T-helper 1 cell treated with Interleukin-12 subunit alpha and Interleukin-12 subunit beta and Interleukin-4 antibody, amounts not matched to agents 30 ng/mL and 1 ng/mL, for 36 hours (primary cell): ENCODE data around the gene BMP6. TPM values are rescaled to one million over a fixed set of nuclear protein-coding genes. Genes with fewer than 3 reads are reported as not detected.

Source experiments
- intact Hi-C: fragments of 100-400 bp; cut with micrococcal nuclease; formaldehyde crosslinking; loops from one replicate; pipeline ENCODE4 v1.15.1; 2024
- total RNA-seq: library from RNA; stranded (reverse); gene quantifications from 2 replicates; pipeline ENCODE4 v1.2.3, GENCODE V29; 2022

BMP6 gene
- total RNA-seq, 1 donor from 2014 or later: not detected

- intact Hi-C loops: no loop called here
Measured at GRCh38 chr6:7823552-7823951, 97.7 kb downstream of the BMP6 start.

- intact Hi-C loops: no loop called here
Measured at GRCh38 chr6:7825986-7826385, 100.1 kb downstream of the BMP6 start.

- intact Hi-C loops: no loop called here
Measured at GRCh38 chr6:7827142-7827541, 101.2 kb downstream of the BMP6 start.

GRCh38 chr6:7828124-7828523, 102.2 kb downstream of the BMP6 start:
- intact Hi-C loops: no loop called here

GRCh38 chr6:7832904-7833750, 107.2 kb downstream of the BMP6 start:
- intact Hi-C loops: no loop called here

- intact Hi-C loops: no loop called here
Measured at GRCh38 chr6:7833751-7834070, 107.8 kb downstream of the BMP6 start.

- intact Hi-C loops: no loop called here
Measured at GRCh38 chr6:7836371-7837026, 110.6 kb downstream of the BMP6 start.

- intact Hi-C loops: no loop called here
Measured at GRCh38 chr6:7841781-7842468, 116.0 kb downstream of the BMP6 start.

GRCh38 chr6:7846966-7847818, 121.3 kb downstream of the BMP6 start:
- intact Hi-C loops: no loop called here

GRCh38 chr6:7848229-7848628, 122.3 kb downstream of the BMP6 start:
- intact Hi-C loops: no loop called here

- intact Hi-C loops: no loop called here
Measured at GRCh38 chr6:7851780-7852179, 125.9 kb downstream of the BMP6 start.

- intact Hi-C loops: no loop called here
Measured at GRCh38 chr6:7859591-7859990, 133.7 kb downstream of the BMP6 start.

GRCh38 chr6:7865781-7866180, 139.9 kb downstream of the BMP6 start:
- intact Hi-C loops: no loop called here

GRCh38 chr6:7866526-7866925, 140.6 kb downstream of the BMP6 start:
- intact Hi-C loops: no loop called here

GRCh38 chr6:7868926-7869325, 143.0 kb downstream of the BMP6 start:
- intact Hi-C loops: no loop called here

GRCh38 chr6:7878401-7878964, 152.6 kb downstream of the BMP6 start:
- intact Hi-C loops: no loop called here

- intact Hi-C loops: no loop called here
Measured at GRCh38 chr6:7879043-7879442, 153.1 kb downstream of the BMP6 start.

GRCh38 chr6:7879579-7879978, 153.7 kb downstream of the BMP6 start:
- intact Hi-C loops: no loop called here

GRCh38 chr6:7879980-7880717, 154.2 kb downstream of the BMP6 start:
- intact Hi-C loops: no loop called here

- intact Hi-C loops: no loop called here
Measured at GRCh38 chr6:7880718-7881107, 154.8 kb downstream of the BMP6 start.
